Upper lobe of right lung (tissue), 1 donor: Measurements from ENCODE around the gene RBM44. TPM values are rescaled to one million over a fixed set of nuclear protein-coding genes. Genes with fewer than 3 reads are reported as not detected.
A peak's percentile ranks its signal among the peaks of the same experiment; 100 is the strongest.

Source experiments
- ATAC-seq: fragments of 200-7000 bp; cut with Tn5 transposase; one replicate; pipeline ENCODE4 v1.9.1; 2020; ENCODE audit warnings: mild to moderate bottlenecking, moderate library complexity
- DNase-seq: peaks from one replicate; pipeline ENCODE4 v3.0.0-alpha.2; 2020
- H3K27ac ChIP-seq: fragments of 200-600 bp; one replicate; pipeline ENCODE4 v1.8.0; 2022
- H3K27me3 ChIP-seq: fragments of 200-600 bp; one replicate; pipeline ENCODE4 v1.8.0; 2022; ENCODE audit warnings: mild to moderate bottlenecking
- H3K36me3 ChIP-seq: fragments of 200-600 bp; one replicate; pipeline ENCODE4 v1.8.0; 2022
- H3K4me1 ChIP-seq: fragments of 200-600 bp; one replicate; pipeline ENCODE4 v1.8.0; 2022
- H3K4me3 ChIP-seq: fragments of 200-600 bp; one replicate; pipeline ENCODE4 v1.8.0; 2022; ENCODE audit warnings: mild to moderate bottlenecking
- H3K9me3 ChIP-seq: fragments of 200-600 bp; one replicate; pipeline ENCODE4 v1.8.0; 2022
- CTCF ChIP-seq: fragments of 200-600 bp; IDR thresholded peaks from one replicate; pipeline ENCODE4 v1.8.0; 2022; ENCODE audit warnings: antibody characterized with exemption
- intact Hi-C: fragments of 100-400 bp; cut with DNase I; formaldehyde crosslinking; loops from one replicate; pipeline ENCODE4 v1.11.0; 2022
- total RNA-seq: library from RNA; stranded (reverse); fragmentation: NEBNext Ultra II Directional; extraction: Animal tissue kit (Norgen Biotek cat#: 25700); gene quantifications from one replicate; pipeline ENCODE4 v1.2.1, GENCODE V29; 2021
- donor health status: DM: no; HTN: yes; CAD: no; lungs with severe emphysema.

Gene RBM44
- total RNA-seq, 1 donor from 2014 or later = 1.8 TPM

GRCh38 chr2:237791977-237792727 is 6.4 kb upstream of the RBM44 start:
- no peak overlapping the region for H3K27ac ChIP-seq
- ATAC-seq = peak; percentile 36
- H3K4me1 ChIP-seq = no peaks in the 10 kb centered on the region
- intact Hi-C loops = no loop called here
- no peak for TF ChIP-seq CTCF
- H3K27me3 ChIP-seq = no peaks in the 10 kb centered on the region
- H3K9me3 ChIP-seq = peaks cover 3% of the 10 kb centered on the region
- no peaks in the 10 kb centered on the region for H3K36me3 ChIP-seq
- H3K4me3 ChIP-seq = no peak overlapping the region
- DNase-seq = no peak

DNA sequence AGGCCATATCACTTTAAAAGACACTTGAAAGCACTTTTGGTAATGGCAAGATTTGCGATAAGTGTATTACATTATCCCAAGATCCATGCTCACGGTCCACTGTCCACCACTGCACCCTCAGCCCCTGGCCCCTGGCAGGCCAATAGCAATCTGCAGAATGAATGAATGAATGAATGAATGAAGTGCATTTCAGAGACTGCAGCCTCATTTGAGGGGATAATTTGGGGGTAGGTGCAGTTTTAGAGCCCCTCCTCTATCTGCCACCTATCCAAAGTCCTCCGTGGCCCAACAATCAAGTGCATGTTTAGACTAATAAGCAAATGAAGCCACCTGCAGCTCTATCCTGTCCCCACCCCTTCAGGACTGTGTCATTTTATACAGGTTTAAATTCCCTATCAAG is 1.3 kb upstream of the RBM44 start:
- DNase-seq (no peak), ATAC-seq (no peak)
- intact Hi-C loops = no loop called here
- no peak for TF ChIP-seq CTCF
- H3K4me3 ChIP-seq = no peak overlapping the region
- no peaks in the 10 kb centered on the region for H3K27me3 ChIP-seq
- no peaks in the 10 kb centered on the region for H3K9me3 ChIP-seq
- H3K27ac ChIP-seq = no peak overlapping the region
- no peaks in the 10 kb centered on the region for H3K36me3 ChIP-seq
- no peaks in the 10 kb centered on the region for H3K4me1 ChIP-seq

DNA sequence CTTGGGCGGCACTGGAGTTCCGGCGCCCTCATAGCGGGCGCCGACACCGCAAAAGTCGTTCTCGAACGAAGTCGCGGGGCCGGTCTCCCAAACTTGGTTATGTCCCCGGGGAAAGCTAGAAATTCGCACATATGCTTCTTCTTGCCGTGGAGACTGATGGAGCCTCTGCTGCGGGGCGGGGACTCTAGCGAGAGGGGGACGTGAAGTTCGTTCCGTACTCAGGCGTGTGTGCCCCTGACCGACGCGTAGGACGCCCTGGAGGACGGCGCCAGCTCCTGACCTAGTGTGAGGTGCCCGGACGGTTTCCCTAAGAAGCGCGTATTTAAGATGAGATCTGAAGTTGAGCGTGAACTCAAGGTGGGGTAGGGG is 465 bp downstream of the RBM44 start:
- Histone ChIP-seq H3K4me3 (no peak overlapping the region), H3K36me3 (no peaks in the 10 kb centered on the region), H3K27me3 (no peaks in the 10 kb centered on the region), H3K27ac (no peak overlapping the region), H3K9me3 (no peaks in the 10 kb centered on the region), H3K4me1 (no peaks in the 10 kb centered on the region)
- DNase-seq = no peak
- no peak for TF ChIP-seq CTCF
- ATAC-seq = no peak
- intact Hi-C loops = no loop called here

DNA sequence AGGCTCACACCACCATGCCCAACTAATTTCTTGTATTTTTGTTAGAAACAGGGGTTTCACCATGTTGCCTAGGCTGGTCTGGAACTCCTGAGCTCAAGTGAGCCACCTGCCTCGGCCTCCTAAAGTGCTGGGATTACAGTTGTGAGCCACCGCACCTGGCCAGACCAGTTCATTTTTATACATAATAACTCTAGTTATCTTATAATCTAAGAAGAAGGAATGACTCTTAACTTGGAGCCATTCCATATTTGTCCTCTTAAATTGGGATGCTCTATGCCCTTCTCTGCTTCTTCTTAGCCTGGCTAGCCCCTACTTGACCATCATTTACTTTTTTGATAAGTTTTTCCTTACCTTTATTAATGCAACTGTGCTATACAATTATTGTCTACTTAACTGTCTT is 2.9 kb downstream of the RBM44 start:
- TF ChIP-seq CTCF = no peak
- H3K9me3 ChIP-seq = no peaks in the 10 kb centered on the region
- no peaks in the 10 kb centered on the region for H3K36me3 ChIP-seq
- H3K27ac ChIP-seq = no peak overlapping the region
- H3K4me1 ChIP-seq = no peaks in the 10 kb centered on the region
- H3K27me3 ChIP-seq = no peaks in the 10 kb centered on the region
- no peak for DNase-seq
- no peak overlapping the region for H3K4me3 ChIP-seq
- no peak for ATAC-seq
- intact Hi-C loops = no loop called here

GRCh38 chr2:237806334-237806733 is 7.8 kb downstream of the RBM44 start:
- no peaks in the 10 kb centered on the region for H3K9me3 ChIP-seq
- no peaks in the 10 kb centered on the region for H3K36me3 ChIP-seq
- DNase-seq (no peak), ATAC-seq (no peak)
- intact Hi-C loops = no loop called here
- H3K27ac ChIP-seq = no peak overlapping the region
- no peaks in the 10 kb centered on the region for H3K4me1 ChIP-seq
- H3K27me3 ChIP-seq = no peaks in the 10 kb centered on the region
- no peak for TF ChIP-seq CTCF
- no peak overlapping the region for H3K4me3 ChIP-seq

- H3K27me3 ChIP-seq = no peaks in the 10 kb centered on the region
Observed at GRCh38 chr2:237815637-237816036, 17.1 kb downstream of the RBM44 start.

More at GRCh38 chr2:237815637-237816036, 17.1 kb downstream of the RBM44 start:
- TF ChIP-seq CTCF = no peak
- H3K36me3 ChIP-seq = no peaks in the 10 kb centered on the region
- no peak overlapping the region for H3K27ac ChIP-seq
- intact Hi-C loops = no loop called here
- H3K9me3 ChIP-seq = no peaks in the 10 kb centered on the region
- DNase-seq = no peak
- H3K4me1 ChIP-seq = no peaks in the 10 kb centered on the region
- ATAC-seq = no peak
- no peak overlapping the region for H3K4me3 ChIP-seq
